Peyer's patch (tissue), 4 donors: Measurements from ENCODE around the gene PARD3B. TPM values are rescaled to one million over a fixed set of nuclear protein-coding genes. Genes with fewer than 3 reads are reported as not detected.

ENCODE experiments used
- DNase-seq, 3 donors: peaks; one replicate each; pipeline ENCODE4 v3.0.0-alpha.2; 2017 to 2019
- H3K27ac ChIP-seq, 4 donors: fragments of 200-600 bp; sonication (generic); one replicate each; pipeline ENCODE4 v1.5.1; 2016 to 2019
- H3K27me3 ChIP-seq, 2 donors: fragments of 200-600 bp; sonication (generic); one replicate each; pipeline ENCODE4 v1.5.1; 2019
- H3K36me3 ChIP-seq, 3 donors: fragments of 200-600 bp; sonication (generic); one replicate each; pipeline ENCODE4 v1.5.1; 2016 to 2019
- H3K4me1 ChIP-seq, 4 donors: fragments of 200-600 bp; sonication (generic); one replicate each; pipeline ENCODE4 v1.5.1; 2016 to 2019
- H3K4me3 ChIP-seq, 4 donors: fragments of 200-600 bp; sonication (generic); 1 replicate in 3 of 4; 2 replicates in 1 of 4; pipeline ENCODE4 v1.5.1; 2016 to 2019; ENCODE audit warnings: mild to moderate bottlenecking in 1 of 4
- H3K9me3 ChIP-seq, 4 donors: fragments of 200-600 bp; sonication (generic); one replicate each; pipeline ENCODE4 v1.5.1; 2016 to 2019; ENCODE audit warnings: mild to moderate bottlenecking in 1 of 4
- POLR2A ChIP-seq, 2 donors: fragments of 450-650 bp; IDR thresholded peaks; one replicate each; pipeline ENCODE4 v1.5.1; 2017; ENCODE audit warnings: antibody characterized with exemption in 2 of 2, mild to moderate bottlenecking in 2 of 2, moderate library complexity in 2 of 2
- total RNA-seq, 4 donors: library from RNA; depleted of rRNA; stranded (reverse); fragments of >200 nt; gene quantifications; one replicate each; pipeline ENCODE4 v1.1.0, GENCODE V29; 2016
- TF ChIP-seq, protein P1 (sequence below), 6 experiments: fragments of 450-650 bp in 4 of 6; fragments of 200-600 bp in 2 of 6; sonication (generic) in 1 of 6; IDR thresholded peaks; one replicate each; pipeline ENCODE4 v1.5.1; 2017 to 2019; ENCODE audit warnings: antibody characterized with exemption in 6 of 6, mild to moderate bottlenecking in 3 of 6, moderate library complexity in 1 of 6

Gene PARD3B
- total RNA-seq, 4 donors from 2014 or later, result 19.6 to 52.0 (median 40.6) TPM

- H3K27me3 ChIP-seq, result no peaks in the 10 kb centered on the region
Measured at GRCh38 chr2:204988836-204989235, 443.6 kb downstream of the PARD3B start.

GRCh38 chr2:204989877-204990276 is 444.6 kb downstream of the PARD3B start:
- no peak overlapping the region for H3K27ac ChIP-seq
- no peaks in the 10 kb centered on the region for H3K9me3 ChIP-seq
- no peak for DNase-seq
- no peaks in the 10 kb centered on the region for H3K4me1 ChIP-seq
- H3K36me3 ChIP-seq, result no peaks in the 10 kb centered on the region
- H3K4me3 ChIP-seq, result no peak overlapping the region
- TF ChIP-seq POLR2A (IDR thresholded peaks at IDR 0.05), result no peak
- TF ChIP-seq, protein P1, sequence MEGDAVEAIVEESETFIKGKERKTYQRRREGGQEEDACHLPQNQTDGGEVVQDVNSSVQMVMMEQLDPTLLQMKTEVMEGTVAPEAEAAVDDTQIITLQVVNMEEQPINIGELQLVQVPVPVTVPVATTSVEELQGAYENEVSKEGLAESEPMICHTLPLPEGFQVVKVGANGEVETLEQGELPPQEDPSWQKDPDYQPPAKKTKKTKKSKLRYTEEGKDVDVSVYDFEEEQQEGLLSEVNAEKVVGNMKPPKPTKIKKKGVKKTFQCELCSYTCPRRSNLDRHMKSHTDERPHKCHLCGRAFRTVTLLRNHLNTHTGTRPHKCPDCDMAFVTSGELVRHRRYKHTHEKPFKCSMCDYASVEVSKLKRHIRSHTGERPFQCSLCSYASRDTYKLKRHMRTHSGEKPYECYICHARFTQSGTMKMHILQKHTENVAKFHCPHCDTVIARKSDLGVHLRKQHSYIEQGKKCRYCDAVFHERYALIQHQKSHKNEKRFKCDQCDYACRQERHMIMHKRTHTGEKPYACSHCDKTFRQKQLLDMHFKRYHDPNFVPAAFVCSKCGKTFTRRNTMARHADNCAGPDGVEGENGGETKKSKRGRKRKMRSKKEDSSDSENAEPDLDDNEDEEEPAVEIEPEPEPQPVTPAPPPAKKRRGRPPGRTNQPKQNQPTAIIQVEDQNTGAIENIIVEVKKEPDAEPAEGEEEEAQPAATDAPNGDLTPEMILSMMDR (IDR thresholded peaks at IDR 0.05), result no peak
- H3K27me3 ChIP-seq, result no peaks in the 10 kb centered on the region

More at GRCh38 chr2:204988836-204989235, 443.6 kb downstream of the PARD3B start:
- Histone ChIP-seq H3K9me3 (no peaks in the 10 kb centered on the region), H3K4me3 (no peak overlapping the region), H3K4me1 (no peaks in the 10 kb centered on the region), H3K36me3 (no peaks in the 10 kb centered on the region), H3K27ac (no peak overlapping the region)
- no peak for DNase-seq
- no peak for TF ChIP-seq POLR2A (IDR thresholded peaks at IDR 0.05)

DNA sequence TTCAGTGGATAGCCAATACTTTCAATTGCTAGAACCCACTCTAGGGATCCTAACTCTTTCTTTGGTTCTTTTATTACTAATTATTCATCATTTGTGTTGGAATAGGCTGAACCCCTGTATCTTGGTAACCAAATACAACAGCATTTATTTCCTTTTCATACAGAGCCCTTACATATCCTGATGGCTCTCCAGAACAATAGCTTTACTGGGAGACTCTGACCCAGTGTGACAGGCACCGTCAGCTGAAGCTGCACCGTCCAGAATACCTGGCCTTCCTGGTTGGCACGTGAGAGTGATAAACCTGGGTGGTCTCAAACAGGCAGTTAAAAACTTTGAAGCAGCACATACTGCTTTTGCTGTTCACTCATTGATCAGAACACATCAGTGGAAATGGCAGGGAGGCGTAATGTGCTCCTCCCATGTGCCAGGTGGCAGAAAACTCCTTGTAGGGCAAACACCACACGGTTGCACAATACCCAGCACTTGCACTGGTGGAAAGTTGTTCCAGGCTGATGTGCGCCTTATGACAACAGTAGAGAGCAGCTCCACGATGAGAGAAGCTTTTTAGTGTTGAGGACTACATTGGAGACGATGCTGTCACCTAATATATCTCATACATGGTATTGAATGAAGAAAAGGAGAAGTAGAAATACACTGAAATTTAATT is 456.2 kb downstream of the PARD3B start:
- Histone ChIP-seq H3K4me1 (no peaks in the 10 kb centered on the region), H3K27ac (no peak overlapping the region), H3K9me3 (no peaks in the 10 kb centered on the region), H3K27me3 (no peaks in the 10 kb centered on the region), H3K36me3 (no peaks in the 10 kb centered on the region), H3K4me3 (no peak overlapping the region)
- no peak for DNase-seq
- TF ChIP-seq, protein P1 (IDR thresholded peaks at IDR 0.05), result no peak
- no peak for TF ChIP-seq POLR2A (IDR thresholded peaks at IDR 0.05)

DNA sequence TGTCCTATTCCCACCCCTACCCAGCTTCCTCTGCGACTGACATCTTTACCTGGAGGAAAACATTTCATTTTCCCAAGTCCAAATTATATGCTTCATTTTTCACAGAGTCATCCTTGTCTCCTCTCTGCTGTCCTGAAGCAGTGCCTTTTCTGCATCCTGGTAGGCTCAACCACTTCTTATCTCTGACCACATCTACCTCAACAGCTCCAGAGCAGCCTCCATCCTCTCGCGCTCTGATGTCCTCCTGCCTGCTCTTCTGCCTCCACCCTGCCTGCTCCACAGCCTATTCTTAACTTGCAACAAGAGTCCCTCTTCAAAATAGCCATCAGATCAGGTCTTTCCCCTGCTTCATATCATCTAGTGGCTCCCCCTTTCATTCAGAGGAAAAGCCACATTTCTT is 457.1 kb downstream of the PARD3B start:
- no peak overlapping the region for H3K4me3 ChIP-seq
- no peaks in the 10 kb centered on the region for H3K27me3 ChIP-seq
- no peaks in the 10 kb centered on the region for H3K9me3 ChIP-seq
- DNase-seq, result no peak
- no peak overlapping the region for H3K27ac ChIP-seq
- no peaks in the 10 kb centered on the region for H3K36me3 ChIP-seq
- no peak for TF ChIP-seq POLR2A (IDR thresholded peaks at IDR 0.05)
- TF ChIP-seq, protein P1 (IDR thresholded peaks at IDR 0.05), result no peak
- no peaks in the 10 kb centered on the region for H3K4me1 ChIP-seq

- Histone ChIP-seq H3K4me3 (no peak overlapping the region), H3K9me3 (no peaks in the 10 kb centered on the region), H3K4me1 (no peaks in the 10 kb centered on the region), H3K27ac (no peak overlapping the region), H3K27me3 (no peaks in the 10 kb centered on the region), H3K36me3 (no peaks in the 10 kb centered on the region)
- DNase-seq, result no peak
- TF ChIP-seq, protein P1 (IDR thresholded peaks at IDR 0.05), result no peak
Measured at GRCh38 chr2:205003288-205003687, 458.0 kb downstream of the PARD3B start.

GRCh38 chr2:205010196-205010595 is 464.9 kb downstream of the PARD3B start:
- DNase-seq, result no peak
- Histone ChIP-seq H3K4me3 (no peak overlapping the region), H3K4me1 (no peaks in the 10 kb centered on the region), H3K36me3 (no peaks in the 10 kb centered on the region), H3K9me3 (no peaks in the 10 kb centered on the region), H3K27me3 (no peaks in the 10 kb centered on the region), H3K27ac (no peak overlapping the region)
- no peak for TF ChIP-seq POLR2A (IDR thresholded peaks at IDR 0.05)
- TF ChIP-seq, protein P1 (IDR thresholded peaks at IDR 0.05), result no peak
